HPDE6-E6E7 (cell line): ENCODE measurements around the gene CARMIL1.

Experiments
- DNase-seq: peaks from one replicate; pipeline ENCODE4 v3.0.0; 2011; ENCODE audit warnings: missing footprints; ENCODE audit errors: extremely low spot score

The CARMIL1 gene

GRCh38 chr6:25508051-25508450, 228.9 kb downstream of the CARMIL1 start:
- no peak for DNase-seq

GRCh38 chr6:25511376-25511775, 232.2 kb downstream of the CARMIL1 start:
- DNase-seq: no peak

GRCh38 chr6:25512560-25512959, 233.4 kb downstream of the CARMIL1 start:
- DNase-seq: no peak

GRCh38 chr6:25519856-25520255, 240.7 kb downstream of the CARMIL1 start:
- DNase-seq: no peak

- DNase-seq: no peak
Measured at GRCh38 chr6:25524542-25524941, 245.4 kb downstream of the CARMIL1 start.

- DNase-seq: no peak
Measured at GRCh38 chr6:25525078-25525477, 245.9 kb downstream of the CARMIL1 start.

- DNase-seq: no peak
Measured at GRCh38 chr6:25534942-25535631, 255.9 kb downstream of the CARMIL1 start.

GRCh38 chr6:25535632-25536225, 256.6 kb downstream of the CARMIL1 start:
- DNase-seq: no peak

GRCh38 chr6:25536781-25537180, 257.6 kb downstream of the CARMIL1 start:
- DNase-seq: no peak

GRCh38 chr6:25537349-25538018, 258.3 kb downstream of the CARMIL1 start:
- DNase-seq: no peak

GRCh38 chr6:25541228-25541627, 262.1 kb downstream of the CARMIL1 start:
- no peak for DNase-seq

GRCh38 chr6:25542984-25543910, 264.1 kb downstream of the CARMIL1 start:
- no peak for DNase-seq

GRCh38 chr6:25544833-25545232, 265.7 kb downstream of the CARMIL1 start:
- DNase-seq: no peak

GRCh38 chr6:25547797-25548196, 268.6 kb downstream of the CARMIL1 start:
- no peak for DNase-seq

- DNase-seq: no peak
Measured at GRCh38 chr6:25548451-25548850, 269.3 kb downstream of the CARMIL1 start.

GRCh38 chr6:25550631-25551030, 271.5 kb downstream of the CARMIL1 start:
- DNase-seq: no peak

- DNase-seq: no peak
Measured at GRCh38 chr6:25553502-25553901, 274.3 kb downstream of the CARMIL1 start.

GRCh38 chr6:25555188-25555587, 276.0 kb downstream of the CARMIL1 start:
- DNase-seq: no peak

- peak; percentile 35 for DNase-seq
Measured at GRCh38 chr6:25556516-25556915, 277.3 kb downstream of the CARMIL1 start.

GRCh38 chr6:25558155-25558817, 279.1 kb downstream of the CARMIL1 start:
- no peak for DNase-seq

- no peak for DNase-seq
Measured at GRCh38 chr6:25560865-25561264, 281.7 kb downstream of the CARMIL1 start.
